Activated naive CD8-positive, alpha-beta T cell treated with anti-CD3 and anti-CD28 coated beads, Interleukin-2, amount 50 U/mL, for 16 hours (primary cell): ENCODE results near the gene FBP1.
"Not testable (repeated sequence)": the region's sequence is repeated elsewhere in the genome, so short reads cannot be mapped to it uniquely, and the experiment has no call there.

Experiments used
- DNase-seq: peaks from one replicate; pipeline ENCODE4 v3.0.0-alpha.2; 2020; ENCODE audit warnings: low read depth, low spot score

Gene FBP1

DNA sequence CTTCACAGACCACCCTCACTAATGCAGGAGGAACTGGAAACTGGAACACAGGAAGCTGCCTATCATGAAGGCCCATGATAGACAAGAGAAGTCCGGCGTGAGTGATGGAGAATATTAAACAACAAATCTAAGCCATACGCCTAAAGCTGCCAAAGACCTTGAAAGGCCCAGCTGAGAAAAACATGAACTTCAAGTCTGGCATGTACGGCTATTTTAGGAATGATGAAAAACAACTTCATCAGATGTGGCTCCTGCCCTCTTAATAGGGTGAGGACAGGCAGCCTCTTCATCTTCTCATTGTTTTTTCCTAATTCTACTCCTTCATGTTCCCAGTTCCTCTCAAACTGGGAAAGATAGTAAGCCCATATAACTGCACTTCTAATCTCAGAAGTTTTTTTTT, 20.3 kb downstream of the FBP1 start:
- DNase-seq: no peak

GRCh38 chr9:94613003-94613402, 26.3 kb downstream of the FBP1 start:
- no peak for DNase-seq

GRCh38 chr9:94612071-94612470, 27.2 kb downstream of the FBP1 start:
- no peak for DNase-seq

DNA sequence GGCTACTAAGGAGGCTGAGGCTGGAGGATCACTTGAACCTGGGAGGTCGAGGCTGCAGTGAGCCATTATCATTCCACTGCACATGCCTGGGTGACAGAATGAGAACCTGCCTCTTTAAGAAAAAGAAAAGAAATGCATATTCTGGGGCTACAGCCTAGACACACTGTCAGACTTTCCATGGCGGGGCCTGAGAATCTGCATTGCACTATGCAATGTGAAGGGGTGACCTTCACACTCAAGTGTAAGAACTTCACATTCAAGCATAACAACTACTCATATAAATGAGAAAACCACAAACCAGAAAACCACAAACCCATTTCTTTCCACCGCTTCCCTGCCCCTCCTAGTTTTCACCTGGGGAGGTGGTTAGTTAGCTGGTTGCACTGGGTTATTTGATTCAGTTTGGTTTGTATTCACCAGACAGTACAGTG, 27.7 kb downstream of the FBP1 start:
- DNase-seq: peak; percentile 42

- DNase-seq: no peak
These were observed 29.1 kb downstream of the FBP1 start for GRCh38 chr9:94610181-94610606.

GRCh38 chr9:94607423-94607691, 32.0 kb downstream of the FBP1 start:
- no peak for DNase-seq

GRCh38 chr9:94606646-94607422, 32.5 kb downstream of the FBP1 start:
- no peak for DNase-seq

GRCh38 chr9:94603259-94604160, 35.8 kb downstream of the FBP1 start:
- peak; percentile 52 for DNase-seq

DNA sequence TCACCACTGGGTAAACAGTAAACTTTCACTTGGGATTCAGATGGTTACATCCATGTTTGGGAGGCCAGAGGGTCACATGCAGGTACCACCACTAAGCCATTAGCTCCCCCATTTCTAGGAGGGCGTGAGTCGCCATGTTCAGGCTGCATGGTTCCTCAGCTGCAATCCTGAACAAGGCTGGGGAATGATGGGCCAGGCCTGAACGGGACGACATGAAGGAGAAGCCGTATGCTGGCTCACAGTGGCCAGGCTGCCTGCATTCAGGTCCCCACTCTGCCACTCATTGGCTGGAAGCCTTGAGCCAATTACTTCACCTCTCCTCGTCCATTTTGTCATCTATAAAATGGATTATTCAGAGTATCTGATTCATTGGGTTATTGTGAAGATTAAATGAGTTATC, 36.7 kb downstream of the FBP1 start:
- DNase-seq: no peak

DNA sequence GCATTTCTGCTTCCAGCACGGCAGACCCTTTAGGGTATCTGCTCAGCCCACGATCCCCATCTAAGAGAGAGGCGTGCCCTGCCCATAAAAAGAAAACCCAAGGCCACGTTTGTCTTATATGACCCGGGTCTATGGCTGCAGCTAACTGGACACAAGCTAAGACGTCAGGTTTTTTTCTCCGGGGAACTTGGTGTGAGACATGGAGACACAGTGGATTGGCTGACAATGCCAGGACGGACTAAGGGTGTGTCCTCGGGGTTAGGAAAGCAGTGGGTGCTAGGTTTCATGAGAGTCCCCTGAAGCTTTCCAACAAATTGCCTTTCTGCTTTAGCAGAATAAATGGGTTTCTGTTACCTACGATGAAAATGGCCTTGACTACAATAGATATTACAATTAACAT, 38.6 kb downstream of the FBP1 start:
- no peak for DNase-seq

DNA sequence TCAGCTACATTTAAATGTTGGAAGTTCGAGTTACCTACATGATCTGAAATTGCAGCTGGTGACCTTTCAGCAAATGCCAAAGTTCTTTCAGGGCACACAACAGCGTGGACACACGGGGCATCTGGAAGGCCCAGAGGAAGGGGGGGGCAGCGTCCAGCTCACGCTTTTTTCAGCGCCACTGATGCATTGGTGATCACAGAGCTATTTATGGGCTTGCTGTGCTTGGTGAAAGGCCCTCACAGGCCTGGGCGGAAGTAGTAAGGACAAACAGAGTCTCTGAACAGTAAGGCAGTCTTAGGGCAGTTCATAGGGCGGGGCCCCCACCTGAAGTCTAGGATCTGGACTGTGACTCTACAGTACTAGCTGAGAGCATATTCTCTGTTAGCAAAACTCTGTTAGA, 39.1 kb downstream of the FBP1 start:
- no peak for DNase-seq

DNA sequence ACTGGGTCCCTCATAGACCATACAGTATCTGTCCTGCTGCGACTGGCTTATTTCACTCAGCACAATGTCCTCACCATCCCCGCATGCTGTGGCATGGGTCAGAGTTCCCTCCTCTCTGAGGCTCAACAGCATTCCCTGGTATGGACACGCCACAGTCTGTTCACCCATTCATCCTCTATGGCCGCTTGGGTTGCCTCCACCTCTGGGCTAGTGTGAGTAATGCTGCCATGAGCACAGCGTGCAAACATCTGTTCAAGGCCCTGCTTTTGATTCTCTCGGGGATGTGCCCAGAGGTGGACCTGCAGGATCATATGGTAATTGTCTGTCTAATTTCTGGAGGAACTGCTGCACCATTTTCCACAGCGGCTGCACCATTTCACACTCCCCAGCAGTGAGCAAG, 40.2 kb downstream of the FBP1 start:
- DNase-seq: no peak

DNA sequence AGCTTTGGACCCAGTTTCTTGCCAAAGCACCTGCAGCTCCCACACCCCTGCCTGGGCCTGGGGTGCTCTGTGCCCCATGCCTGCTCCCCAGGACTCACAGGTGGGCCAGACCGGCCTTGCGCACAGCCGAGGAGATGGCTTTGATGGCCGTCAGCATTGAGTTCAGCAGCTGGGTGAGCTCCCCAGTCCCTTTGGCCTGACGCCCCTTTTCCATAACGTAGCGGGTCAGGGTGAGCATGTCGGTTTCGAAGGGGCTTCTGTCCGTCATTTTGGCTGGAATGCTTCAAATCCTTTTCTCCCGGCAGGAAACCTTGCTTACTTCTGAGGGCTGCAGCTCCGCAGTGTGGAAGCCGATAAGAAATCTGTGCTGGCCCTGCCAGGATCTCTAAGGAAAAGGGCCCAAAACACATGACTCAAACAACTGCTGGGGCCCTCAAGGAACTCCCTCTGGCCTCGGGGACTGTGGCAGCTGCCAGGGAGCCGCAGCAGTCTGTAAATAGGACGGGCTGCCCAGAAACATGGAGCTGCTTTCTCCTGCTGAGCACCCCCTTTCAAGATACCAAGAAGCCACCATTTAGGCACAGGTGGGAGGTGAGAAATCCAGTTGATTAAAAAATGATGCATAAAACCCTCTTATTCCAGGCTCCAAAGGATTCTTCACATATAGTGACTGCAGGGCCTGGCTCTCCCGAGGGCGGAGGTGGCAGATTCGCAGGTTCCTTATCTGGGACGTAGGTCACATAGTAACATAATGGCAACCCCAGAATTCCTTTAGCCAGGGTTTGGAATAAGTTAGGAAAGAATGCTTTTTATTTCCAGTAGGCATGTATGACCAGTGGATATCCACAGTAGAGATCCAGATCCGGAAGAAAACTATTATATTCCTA, 45.6 kb downstream of the FBP1 start, which contains the start of gene FBP2:
Gene FBP2, minus strand, starts transcription at position 366 of the 887 bp plus-strand sequence. Its CDS starts 98 bp downstream, at position 268.
- no peak for DNase-seq

DNA sequence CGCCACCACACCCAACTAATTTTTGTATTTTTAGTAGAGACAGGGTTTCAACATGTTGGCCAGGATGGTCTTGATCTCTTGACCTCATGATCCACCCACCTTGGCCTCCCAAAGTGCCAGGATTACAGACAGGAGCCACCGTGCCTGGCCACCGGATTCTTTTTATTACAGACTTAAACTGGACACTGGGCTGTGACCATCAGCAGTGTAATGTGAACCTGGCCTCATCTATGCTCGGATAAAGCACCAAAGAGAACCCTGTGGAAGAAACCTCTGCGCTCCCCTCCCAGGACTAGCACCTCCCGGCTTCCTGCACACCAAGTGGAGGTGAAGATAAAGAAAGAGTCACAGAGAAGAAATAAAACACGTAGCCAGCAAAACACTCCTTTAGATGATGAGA, 46.6 kb downstream of the FBP1 start:
- not testable (repeated sequence) for DNase-seq

DNA sequence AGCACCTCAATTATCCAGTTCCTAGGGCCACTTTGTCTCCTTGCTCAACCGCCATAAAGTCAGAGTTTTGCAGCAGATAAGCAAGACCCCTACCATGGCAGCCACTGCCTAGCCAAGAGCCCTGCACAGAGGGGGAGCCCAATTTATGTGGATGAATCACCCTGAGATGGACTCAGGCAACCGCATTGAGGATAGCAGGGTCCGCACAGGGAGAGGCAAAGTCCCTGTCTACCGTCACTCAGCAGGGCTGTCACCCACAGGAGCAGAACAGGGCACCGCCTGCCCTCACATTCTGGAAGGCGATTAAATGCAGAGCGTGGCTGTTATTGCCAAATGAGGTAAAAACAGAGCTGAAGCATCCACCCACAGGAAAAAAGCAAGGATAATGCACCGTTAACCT, 47.4 kb downstream of the FBP1 start:
- no peak for DNase-seq

- DNase-seq: not testable (repeated sequence)
These were observed 48.2 kb downstream of the FBP1 start for GRCh38 chr9:94591046-94591545.

DNA sequence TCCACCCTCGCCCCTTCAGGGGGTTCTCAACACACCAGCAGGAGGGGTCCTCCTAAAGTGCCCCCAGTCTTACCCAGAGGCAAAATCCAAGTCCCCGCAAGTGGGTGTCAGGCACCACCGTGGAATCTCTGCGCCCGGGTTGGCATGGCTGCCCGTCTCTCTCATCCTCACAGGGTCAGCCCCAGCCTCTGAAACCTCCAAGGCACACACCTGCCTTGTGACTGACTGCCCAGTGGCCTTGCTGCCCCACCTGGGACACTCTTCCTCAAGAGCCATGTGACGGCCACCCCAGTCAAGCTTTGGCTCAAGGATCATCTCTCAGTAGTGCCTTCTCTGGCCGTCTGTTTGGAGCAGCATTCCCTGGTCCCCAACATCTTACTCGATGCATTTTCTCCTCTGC, 50.6 kb downstream of the FBP1 start:
- DNase-seq: no peak

DNA sequence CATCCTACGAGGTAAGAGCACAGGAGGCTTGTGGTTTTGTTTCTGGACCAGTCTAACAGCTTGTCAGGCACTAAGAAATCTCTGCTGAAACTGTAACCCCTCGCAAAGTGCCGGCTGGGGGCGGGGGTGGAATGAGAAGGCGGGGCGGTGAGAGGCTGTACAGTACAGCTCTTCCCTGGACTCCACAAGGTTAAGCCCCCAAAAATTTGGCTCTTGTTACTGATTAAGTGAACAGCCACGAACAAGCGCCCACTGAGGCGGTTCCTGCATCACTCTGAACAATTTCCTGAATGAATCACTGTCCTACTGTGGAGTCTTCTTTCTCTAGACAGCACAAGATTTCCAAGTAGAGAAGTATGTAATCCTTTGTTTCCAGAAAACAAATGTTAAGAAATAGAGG, 52.5 kb downstream of the FBP1 start:
- DNase-seq: no peak

DNA sequence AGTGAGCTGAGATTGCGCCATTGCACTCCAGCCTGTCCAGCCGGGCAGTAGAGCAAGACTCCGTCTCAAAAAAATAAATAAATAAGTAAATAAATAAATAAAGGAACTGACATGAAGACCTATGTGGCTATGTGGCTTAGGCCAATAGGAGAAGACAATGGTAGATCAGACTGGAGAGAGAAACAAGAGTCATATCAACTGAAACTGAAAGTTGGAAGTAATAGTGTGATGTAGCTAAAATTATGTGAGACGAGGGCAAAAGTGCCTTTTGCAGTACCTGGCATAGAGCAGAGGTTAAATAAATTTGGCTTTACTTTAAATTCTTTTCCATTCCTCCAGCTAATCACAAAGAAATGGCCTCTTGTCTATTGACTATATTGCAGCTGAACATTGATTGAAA, 53.0 kb downstream of the FBP1 start:
- no peak for DNase-seq

DNA sequence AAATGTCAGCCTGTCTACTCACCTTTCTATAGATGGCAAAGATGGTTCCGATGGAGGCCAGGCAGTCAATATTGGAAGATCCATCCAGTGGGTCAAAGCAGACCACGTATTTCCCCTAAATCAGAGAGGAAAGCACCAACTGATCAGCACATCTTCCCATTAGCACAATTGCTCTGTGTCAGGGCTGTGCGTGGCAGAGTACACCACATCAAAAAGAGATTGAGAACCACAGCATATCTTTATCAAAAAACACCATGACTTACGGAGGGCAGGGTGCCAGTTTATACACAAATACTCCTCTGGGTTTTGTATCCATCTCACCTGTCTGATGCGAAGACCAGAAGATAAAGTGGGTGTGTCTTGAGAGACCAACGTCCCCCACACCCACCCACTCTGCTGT, 54.8 kb downstream of the FBP1 start:
- no peak for DNase-seq

DNA sequence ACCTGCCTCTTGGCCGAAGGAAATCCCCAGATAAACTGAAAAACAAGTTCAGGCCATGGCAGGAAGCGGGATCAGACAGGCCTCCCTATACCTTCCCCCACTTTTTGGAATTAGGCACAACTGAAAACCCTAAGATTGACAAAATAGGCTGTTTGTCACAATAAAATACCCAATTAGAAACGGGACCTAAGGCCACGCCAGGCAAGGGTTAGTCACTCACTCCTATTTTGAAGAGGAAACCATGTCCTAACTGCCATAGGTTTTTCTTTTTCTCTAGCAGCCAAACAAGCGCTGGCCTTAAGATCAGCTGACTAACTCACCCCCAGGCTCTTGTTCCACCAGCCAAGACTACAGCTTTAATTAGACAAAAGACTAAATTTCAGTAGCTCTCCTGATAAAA, 57.6 kb downstream of the FBP1 start:
- no peak for DNase-seq

GRCh38 chr9:94577571-94577970, 61.7 kb downstream of the FBP1 start:
- no peak for DNase-seq
